ENCODE data around the gene BTN1A1. TPM values are rescaled to one million over a fixed set of nuclear protein-coding genes. Genes with fewer than 3 reads are reported as not detected.
A peak's percentile ranks its signal among the peaks of the same experiment; 100 is the strongest.

Gene BTN1A1
- total and polyA plus RNA-seq, 10 of the 15 experiments (the other 5 are each of a cell fraction or from before 2014, with no cell fraction given): 0.05 to 2.2 (median 0.87) TPM

GRCh38 chr6:26457264-26457805, 42.8 kb upstream of the BTN1A1 start:
- in situ Hi-C loops (cut with MboI): no loop called here
- peak; percentile 40 for ATAC-seq
- H3K27me3 ChIP-seq (replicated peaks in 1 of 2; ENCODE audit: control insufficient read depth in 2 of 2, insufficient read depth in 2 of 2, low read length in 1 of 2): no peaks in the 10 kb centered on the region
- H3K4me3 ChIP-seq: no peak overlapping the region; the same call in 1 of the 2 replicates
- peaks cover 36% of the 10 kb centered on the region for H3K79me2 ChIP-seq (ENCODE audit: control insufficient read depth, insufficient read depth, low read length)
- ChIA-PET POLR2A (no interaction called here), RAD21 (ENCODE audit: unreplicated experiment) (no interaction called here), CTCF (no interaction called here), SMC1A (ENCODE audit: uncharacterized antibody, unreplicated experiment) (interaction anchor here (1.2 kb wide), 1 partner anchor 16 kb away, joined by 5 read pairs; no protein-coding TSS in a partner anchor)
- peak overlapping the region; percentile 96 for H2AFZ ChIP-seq (ENCODE audit: control insufficient read depth, low read depth, low read length)
- peaks cover 3 to 13% of the 10 kb centered on the region in 2 experiments for H3K36me3 ChIP-seq (ENCODE audit: control insufficient read depth in 2 of 2, insufficient read depth in 2 of 2, low read length in 1 of 2)
- H4K20me1 ChIP-seq (ENCODE audit: control insufficient read depth, insufficient read depth): no peaks in the 10 kb centered on the region
- H3K4me2 ChIP-seq (ENCODE audit: control insufficient read depth, insufficient read depth): peak overlapping the region; percentile 86
- no TSS peak for BruUV-seq (replicated peaks)
- DNase-seq (ENCODE audit: low read depth, low spot score): no peak
- H3K4me1 ChIP-seq (ENCODE audit: control insufficient read depth, insufficient read depth, low read length): peaks cover 19% of the 10 kb centered on the region
- no peak for FAIRE-seq
- intact Hi-C loops (cut with micrococcal nuclease; ENCODE audit: unreplicated experiment): no loop called here
- H3K27ac ChIP-seq (ENCODE audit: control insufficient read depth, insufficient read depth): peak overlapping the region; percentile 97
- peak overlapping the region; percentile 99 for H3K9ac ChIP-seq (ENCODE audit: control insufficient read depth, insufficient read depth, low read length)
- no peaks in the 10 kb centered on the region for H3K9me3 ChIP-seq (replicated peaks; ENCODE audit: control insufficient read depth, insufficient read depth, low read length)
- WGBS (ENCODE audit: insufficient coverage, insufficient replicate concordance, low lambda C conversion rate, missing lambda C conversion rate): 37% methylated on average over 9 of the region's 9 CpGs
- TF ChIP-seq, protein P1, sequence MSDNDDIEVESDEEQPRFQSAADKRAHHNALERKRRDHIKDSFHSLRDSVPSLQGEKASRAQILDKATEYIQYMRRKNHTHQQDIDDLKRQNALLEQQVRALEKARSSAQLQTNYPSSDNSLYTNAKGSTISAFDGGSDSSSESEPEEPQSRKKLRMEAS (IDR thresholded peaks at IDR 0.05; ENCODE audit: low read depth, low read length): no peak
- TF ChIP-seq ETV6 (conservative IDR thresholded peaks at IDR 0.05 in 1 of 2, IDR thresholded peaks at IDR 0.05 in 1 of 2; ENCODE audit: borderline replicate concordance in 1 of 2, low read depth in 1 of 2): no peak
- no peak for TF ChIP-seq TCF12 (IDR thresholded peaks at IDR 0.05; ENCODE audit: low read depth, low read length)
- TF ChIP-seq PAX5 (IDR thresholded peaks at IDR 0.05; ENCODE audit: borderline replicate concordance, low read depth, low read length): no peak
- no peak for TF ChIP-seq KAT2A (conservative IDR thresholded peaks at IDR 0.05; ENCODE audit: control insufficient read depth, low read depth, low read length)
- TF ChIP-seq, protein P2, sequence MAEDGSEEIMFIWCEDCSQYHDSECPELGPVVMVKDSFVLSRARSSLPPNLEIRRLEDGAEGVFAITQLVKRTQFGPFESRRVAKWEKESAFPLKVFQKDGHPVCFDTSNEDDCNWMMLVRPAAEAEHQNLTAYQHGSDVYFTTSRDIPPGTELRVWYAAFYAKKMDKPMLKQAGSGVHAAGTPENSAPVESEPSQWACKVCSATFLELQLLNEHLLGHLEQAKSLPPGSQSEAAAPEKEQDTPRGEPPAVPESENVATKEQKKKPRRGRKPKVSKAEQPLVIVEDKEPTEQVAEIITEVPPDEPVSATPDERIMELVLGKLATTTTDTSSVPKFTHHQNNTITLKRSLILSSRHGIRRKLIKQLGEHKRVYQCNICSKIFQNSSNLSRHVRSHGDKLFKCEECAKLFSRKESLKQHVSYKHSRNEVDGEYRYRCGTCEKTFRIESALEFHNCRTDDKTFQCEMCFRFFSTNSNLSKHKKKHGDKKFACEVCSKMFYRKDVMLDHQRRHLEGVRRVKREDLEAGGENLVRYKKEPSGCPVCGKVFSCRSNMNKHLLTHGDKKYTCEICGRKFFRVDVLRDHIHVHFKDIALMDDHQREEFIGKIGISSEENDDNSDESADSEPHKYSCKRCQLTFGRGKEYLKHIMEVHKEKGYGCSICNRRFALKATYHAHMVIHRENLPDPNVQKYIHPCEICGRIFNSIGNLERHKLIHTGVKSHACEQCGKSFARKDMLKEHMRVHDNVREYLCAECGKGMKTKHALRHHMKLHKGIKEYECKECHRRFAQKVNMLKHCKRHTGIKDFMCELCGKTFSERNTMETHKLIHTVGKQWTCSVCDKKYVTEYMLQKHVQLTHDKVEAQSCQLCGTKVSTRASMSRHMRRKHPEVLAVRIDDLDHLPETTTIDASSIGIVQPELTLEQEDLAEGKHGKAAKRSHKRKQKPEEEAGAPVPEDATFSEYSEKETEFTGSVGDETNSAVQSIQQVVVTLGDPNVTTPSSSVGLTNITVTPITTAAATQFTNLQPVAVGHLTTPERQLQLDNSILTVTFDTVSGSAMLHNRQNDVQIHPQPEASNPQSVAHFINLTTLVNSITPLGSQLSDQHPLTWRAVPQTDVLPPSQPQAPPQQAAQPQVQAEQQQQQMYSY (CRISPR knock-in tag; IDR thresholded peaks at IDR 0.05): no peak
- TF ChIP-seq ZSCAN29 (IDR thresholded peaks at IDR 0.05): no peak
- no peak for TF ChIP-seq BRCA1 (IDR thresholded peaks at IDR 0.05; ENCODE audit: low read depth, low read length)
- TF ChIP-seq SKIL (IDR thresholded peaks at IDR 0.05; ENCODE audit: low read depth, poor library complexity, severe bottlenecking): no peak
- TF ChIP-seq MLLT1 (IDR thresholded peaks at IDR 0.05): 0 out of 2 replicates have a peak, but pooled peaks have one; percentile 10
- 0 out of 2 replicates have a peak, but pooled peaks have one; percentile 11 for TF ChIP-seq HDGF (IDR thresholded peaks at IDR 0.05)

All from GM12878 (cell line).